ENCODE measurements around the gene MAGEB2.

Gene MAGEB2

GRCh38 chrX:30261012-30261411, 45.6 kb downstream of the MAGEB2 start:
- no peaks in the 10 kb centered on the region for H3K27me3 ChIP-seq (ENCODE audit: insufficient read depth, low read length, poor library complexity, severe bottlenecking)
- H3K9ac ChIP-seq (ENCODE audit: low read depth, low read length, poor library complexity, severe bottlenecking): no peak overlapping the region
- peaks cover 8% of the 10 kb centered on the region for H3K4me1 ChIP-seq (ENCODE audit: insufficient read depth, low read length, poor library complexity, severe bottlenecking)
- H3K79me2 ChIP-seq (ENCODE audit: insufficient read depth, low read length): no peaks in the 10 kb centered on the region
- no peak overlapping the region for H3K4me3 ChIP-seq (ENCODE audit: low read length, poor library complexity, severe bottlenecking)
- no peak overlapping the region for H2AFZ ChIP-seq (ENCODE audit: low read length)
- H3K9me2 ChIP-seq (replicated peaks; ENCODE audit: low read depth, low read length): no peaks in the 10 kb centered on the region
- TF ChIP-seq CTCF (conservative IDR thresholded peaks at IDR 0.05; ENCODE audit: low read length) (no peak), EZH2phosphoT487 (IDR thresholded peaks at IDR 0.05; ENCODE audit: borderline replicate concordance) (no peak)
- no peaks in the 10 kb centered on the region for H3F3A ChIP-seq (ENCODE audit: low read depth)
- H3K36me3 ChIP-seq (ENCODE audit: insufficient read depth, low read length): no peaks in the 10 kb centered on the region
- no peak overlapping the region for H3K4me2 ChIP-seq (ENCODE audit: low read depth, low read length, poor library complexity, severe bottlenecking)
- H3K9me3 ChIP-seq (ENCODE audit: insufficient read depth, low read depth, low read length): no peaks in the 10 kb centered on the region
- no peaks in the 10 kb centered on the region for H4K20me1 ChIP-seq (ENCODE audit: insufficient read depth, low read length, poor library complexity, severe bottlenecking)

DNA sequence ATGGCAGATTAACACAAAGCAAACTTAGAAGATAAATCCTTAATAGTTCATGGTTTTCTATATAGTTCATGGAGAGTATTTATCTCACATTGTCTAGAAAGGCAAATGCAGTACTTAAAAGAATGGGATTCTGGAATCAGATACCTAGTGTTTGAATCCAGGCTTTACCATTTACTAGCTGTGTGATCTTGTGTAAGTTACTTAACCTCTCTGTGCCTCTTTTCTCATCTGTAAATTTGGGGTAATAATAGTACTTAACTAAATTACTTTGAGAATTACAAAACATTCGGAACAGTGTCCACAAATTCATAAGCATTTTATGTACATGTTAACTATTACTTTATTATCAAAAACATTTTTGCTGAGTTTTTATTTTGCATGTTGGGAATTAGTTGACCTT, 47.4 kb downstream of the MAGEB2 start:
- Histone ChIP-seq H3K9me3 (ENCODE audit: insufficient read depth, low read depth, low read length) (no peaks in the 10 kb centered on the region), H3K79me2 (ENCODE audit: insufficient read depth, low read length) (no peaks in the 10 kb centered on the region), H3K36me3 (ENCODE audit: insufficient read depth, low read length) (no peaks in the 10 kb centered on the region), H3K9me2 (replicated peaks; ENCODE audit: low read depth, low read length) (no peaks in the 10 kb centered on the region), H3F3A (ENCODE audit: low read depth) (no peaks in the 10 kb centered on the region), H3K4me2 (ENCODE audit: low read depth, low read length, poor library complexity, severe bottlenecking) (no peak overlapping the region), H3K4me3 (ENCODE audit: low read length, poor library complexity, severe bottlenecking) (no peak overlapping the region), H3K27me3 (ENCODE audit: insufficient read depth, low read length, poor library complexity, severe bottlenecking) (no peaks in the 10 kb centered on the region), H3K4me1 (ENCODE audit: insufficient read depth, low read length, poor library complexity, severe bottlenecking) (peaks cover 14% of the 10 kb centered on the region), H3K9ac (ENCODE audit: low read depth, low read length, poor library complexity, severe bottlenecking) (no peak overlapping the region), H2AFZ (ENCODE audit: low read length) (no peak overlapping the region), H4K20me1 (ENCODE audit: insufficient read depth, low read length, poor library complexity, severe bottlenecking) (no peaks in the 10 kb centered on the region)
- TF ChIP-seq CTCF (conservative IDR thresholded peaks at IDR 0.05; ENCODE audit: low read length) (no peak), EZH2phosphoT487 (IDR thresholded peaks at IDR 0.05; ENCODE audit: borderline replicate concordance) (no peak)

All from Loucy (cell line).